Smooth muscle cell (in vitro differentiated cells): Measurements from ENCODE around the gene ALOX12B. TPM values are rescaled to one million over a fixed set of nuclear protein-coding genes. Genes with fewer than 3 reads are reported as not detected.
A peak's percentile ranks its signal among the peaks of the same experiment; 100 is the strongest.

Source experiments
- DNase-seq: peaks from one replicate; lab custom pipeline; 2025; ENCODE audit not compliant: unreplicated experiment; lab: John Stamatoyannopoulos, UW
- H2AFZ ChIP-seq: fragments of 200-600 bp; sonication (generic); 2 replicates; pipeline ENCODE4 v1.6.0; 2016; ENCODE audit warnings: antibody characterized with exemption, low read depth, mild to moderate bottlenecking
- H3F3A ChIP-seq: fragments of 200-600 bp; sonication (generic); 2 replicates; pipeline ENCODE4 v1.6.0; 2017; ENCODE audit warnings: antibody characterized with exemption, low read depth
- H3K27ac ChIP-seq: fragments of 200-600 bp; sonication (generic); 2 replicates; pipeline ENCODE4 v1.5.1; 2016; ENCODE audit warnings: low read depth, mild to moderate bottlenecking
- H3K27me3 ChIP-seq: fragments of 200-600 bp; sonication (generic); 2 replicates; pipeline ENCODE4 v1.6.1; 2016; ENCODE audit warnings: low read depth, mild to moderate bottlenecking
- H3K36me3 ChIP-seq: fragments of 200-600 bp; sonication (generic); 2 replicates; pipeline ENCODE4 v1.5.1; 2016; ENCODE audit warnings: low read depth
- H3K4me1 ChIP-seq: fragments of 200-600 bp; sonication (generic); 2 replicates; pipeline ENCODE4 v1.5.1; 2016; ENCODE audit warnings: low read depth
- H3K4me2 ChIP-seq: fragments of 200-600 bp; sonication (generic); 2 replicates; pipeline ENCODE4 v1.6.0; 2016; ENCODE audit warnings: mild to moderate bottlenecking
- H3K4me3 ChIP-seq: fragments of 200-600 bp; sonication (generic); 2 replicates; pipeline ENCODE4 v1.5.1; 2016; ENCODE audit warnings: mild to moderate bottlenecking
- H3K79me2 ChIP-seq: fragments of 200-600 bp; sonication (generic); 2 replicates; pipeline ENCODE4 v1.6.0; 2016; ENCODE audit warnings: low read depth, mild to moderate bottlenecking
- H3K9ac ChIP-seq: fragments of 200-600 bp; sonication (generic); 2 replicates; pipeline ENCODE4 v1.6.0; 2016; ENCODE audit warnings: low read depth
- H3K9me3 ChIP-seq: fragments of 200-600 bp; sonication (generic); replicated peaks from 2 replicates; pipeline ENCODE4 v1.5.1; 2016; ENCODE audit warnings: low read depth
- H4K20me1 ChIP-seq: fragments of 200-600 bp; sonication (generic); 2 replicates; pipeline ENCODE4 v1.6.0; 2016; ENCODE audit warnings: low read depth
- CTCF ChIP-seq: fragments of 200-600 bp; sonication (generic); IDR thresholded peaks from 2 replicates; pipeline ENCODE4 v1.5.1; 2017; ENCODE audit warnings: borderline replicate concordance, mild to moderate bottlenecking, antibody characterized with exemption; ENCODE audit not compliant: insufficient read depth, poor library complexity, severe bottlenecking
- WGBS: methylation state at CpG from one replicate; pipeline ENCODE4 v1.1.7; 2016; ENCODE audit warnings: low lambda C conversion rate; 5-methylcytosine and 5-hydroxymethylcytosine counted together
- polyA plus RNA-seq: library from polyadenylated mRNA; unstranded; fragments of >200 nt; fragmentation: Nextera tagmentation; extraction: Ambion mirVana; gene quantifications from 2 replicates; pipeline ENCODE4 v1.2.1, GENCODE V29; 2016
- total RNA-seq: library from RNA; depleted of rRNA; stranded (reverse); fragments of >200 nt; gene quantifications from 2 replicates; pipeline ENCODE4 v1.2.3, GENCODE V29; 2014

ALOX12B gene
- total and polyA plus RNA-seq, 2 experiments from 2014 or later: 3.0 to 4.9 TPM

- H2AFZ ChIP-seq: no peak overlapping the region
- H3K27ac ChIP-seq: no peak overlapping the region
- no peaks in the 10 kb centered on the region for H4K20me1 ChIP-seq
- no peak for TF ChIP-seq CTCF
- 95% methylated on average over 3 of the region's 3 CpGs for WGBS
- no peaks in the 10 kb centered on the region for H3K4me1 ChIP-seq
- peak overlapping the region; percentile 50 for H3K4me2 ChIP-seq
- peaks cover 9% of the 10 kb centered on the region for H3F3A ChIP-seq
- no peak overlapping the region for H3K4me3 ChIP-seq
- no peaks in the 10 kb centered on the region for H3K9me3 ChIP-seq
- peaks cover 20% of the 10 kb centered on the region for H3K27me3 ChIP-seq
- no peak for DNase-seq
- H3K9ac ChIP-seq: no peak overlapping the region
- no peaks in the 10 kb centered on the region for H3K79me2 ChIP-seq
- H3K36me3 ChIP-seq: no peaks in the 10 kb centered on the region
Measured at GRCh38 chr17:8055851-8056231, 31.7 kb downstream of the ALOX12B start.

GRCh38 chr17:8053600-8053999, 33.9 kb downstream of the ALOX12B start:
- H3K79me2 ChIP-seq: no peaks in the 10 kb centered on the region
- TF ChIP-seq CTCF: no peak
- no peak overlapping the region for H3K4me2 ChIP-seq
- H3K4me1 ChIP-seq: no peaks in the 10 kb centered on the region
- no peak overlapping the region for H3K9ac ChIP-seq
- no peaks in the 10 kb centered on the region for H3K36me3 ChIP-seq
- peaks cover 9% of the 10 kb centered on the region for H3F3A ChIP-seq
- H3K9me3 ChIP-seq: no peaks in the 10 kb centered on the region
- 93% methylated on average over 7 of the region's 7 CpGs for whole genome bisulfite sequencing
- no peak overlapping the region for H3K27ac ChIP-seq
- no peak for DNase-seq
- H3K4me3 ChIP-seq: no peak overlapping the region
- H3K27me3 ChIP-seq: no peaks in the 10 kb centered on the region
- no peak overlapping the region for H2AFZ ChIP-seq
- no peaks in the 10 kb centered on the region for H4K20me1 ChIP-seq

- no peaks in the 10 kb centered on the region for H3K27me3 ChIP-seq
- WGBS: 88% methylated on average over 6 of the region's 6 CpGs
- no peaks in the 10 kb centered on the region for H3K9me3 ChIP-seq
- no peak for DNase-seq
- peaks cover 9% of the 10 kb centered on the region for H3F3A ChIP-seq
- no peak for TF ChIP-seq CTCF
- no peaks in the 10 kb centered on the region for H4K20me1 ChIP-seq
- no peak overlapping the region for H2AFZ ChIP-seq
- no peaks in the 10 kb centered on the region for H3K4me1 ChIP-seq
- no peak overlapping the region for H3K9ac ChIP-seq
- H3K4me2 ChIP-seq: no peak overlapping the region
- H3K79me2 ChIP-seq: no peaks in the 10 kb centered on the region
- no peak overlapping the region for H3K27ac ChIP-seq
- no peaks in the 10 kb centered on the region for H3K36me3 ChIP-seq
- H3K4me3 ChIP-seq: no peak overlapping the region
Measured at GRCh38 chr17:8052256-8053252, 35.0 kb downstream of the ALOX12B start.
